GM18502 (cell line): Measurements from ENCODE around the gene YJEFN3.

Experiments
- ATAC-seq: cut with Tn5 transposase; IDR thresholded peaks from one replicate; pipeline ENCODE4 v1.9.1; 2021; ENCODE audit warnings: mild to moderate bottlenecking; ENCODE audit not compliant: unreplicated experiment, poor library complexity

The YJEFN3 gene

GRCh38 chr19:19495614-19496603, 32.8 kb upstream of the YJEFN3 start:
- ATAC-seq: no peak

GRCh38 chr19:19498255-19498991, 30.3 kb upstream of the YJEFN3 start:
- no peak for ATAC-seq

GRCh38 chr19:19499272-19499995, 29.3 kb upstream of the YJEFN3 start:
- ATAC-seq: no peak

GRCh38 chr19:19500975-19501644, 27.6 kb upstream of the YJEFN3 start:
- no peak for ATAC-seq

GRCh38 chr19:19501798-19502197, 26.9 kb upstream of the YJEFN3 start:
- no peak for ATAC-seq

- no peak for ATAC-seq
These were observed 26.4 kb upstream of the YJEFN3 start for GRCh38 chr19:19502281-19502680.

- no peak for ATAC-seq
These were observed 25.7 kb upstream of the YJEFN3 start for GRCh38 chr19:19502808-19503602.

- no peak for ATAC-seq
These were observed 23.7 kb upstream of the YJEFN3 start for GRCh38 chr19:19504754-19505668.

- ATAC-seq: no peak
These were observed 22.9 kb upstream of the YJEFN3 start for GRCh38 chr19:19505669-19506326.

- no peak for ATAC-seq
These were observed 22.1 kb upstream of the YJEFN3 start for GRCh38 chr19:19506592-19506991.

- no peak for ATAC-seq
These were observed 21.4 kb upstream of the YJEFN3 start for GRCh38 chr19:19507354-19507753.

GRCh38 chr19:19508217-19508616, 20.5 kb upstream of the YJEFN3 start:
- no peak for ATAC-seq

- no peak for ATAC-seq
These were observed 18.3 kb upstream of the YJEFN3 start for GRCh38 chr19:19510432-19510831.

- no peak for ATAC-seq
These were observed 15.0 kb upstream of the YJEFN3 start for GRCh38 chr19:19513682-19514081.

- no peak for ATAC-seq
These were observed 14.5 kb upstream of the YJEFN3 start for GRCh38 chr19:19514215-19514657.

- ATAC-seq: no peak
These were observed 13.7 kb upstream of the YJEFN3 start, which contains the start of gene TSSK6 for GRCh38 chr19:19514881-19515641. Gene TSSK6, minus strand, starts transcription at chr19:19515548. Its CDS starts 121 bp downstream, at chr19:19515427.
